OCI-M2 (cell line): ENCODE measurements around the gene AGA.
A peak's percentile ranks its signal among the peaks of the same experiment; 100 is the strongest.

Experiments used
- DNase-seq: peaks from one replicate; lab custom pipeline; 2025; ENCODE audit not compliant: unreplicated experiment; lab: John Stamatoyannopoulos, UW

AGA gene

DNA sequence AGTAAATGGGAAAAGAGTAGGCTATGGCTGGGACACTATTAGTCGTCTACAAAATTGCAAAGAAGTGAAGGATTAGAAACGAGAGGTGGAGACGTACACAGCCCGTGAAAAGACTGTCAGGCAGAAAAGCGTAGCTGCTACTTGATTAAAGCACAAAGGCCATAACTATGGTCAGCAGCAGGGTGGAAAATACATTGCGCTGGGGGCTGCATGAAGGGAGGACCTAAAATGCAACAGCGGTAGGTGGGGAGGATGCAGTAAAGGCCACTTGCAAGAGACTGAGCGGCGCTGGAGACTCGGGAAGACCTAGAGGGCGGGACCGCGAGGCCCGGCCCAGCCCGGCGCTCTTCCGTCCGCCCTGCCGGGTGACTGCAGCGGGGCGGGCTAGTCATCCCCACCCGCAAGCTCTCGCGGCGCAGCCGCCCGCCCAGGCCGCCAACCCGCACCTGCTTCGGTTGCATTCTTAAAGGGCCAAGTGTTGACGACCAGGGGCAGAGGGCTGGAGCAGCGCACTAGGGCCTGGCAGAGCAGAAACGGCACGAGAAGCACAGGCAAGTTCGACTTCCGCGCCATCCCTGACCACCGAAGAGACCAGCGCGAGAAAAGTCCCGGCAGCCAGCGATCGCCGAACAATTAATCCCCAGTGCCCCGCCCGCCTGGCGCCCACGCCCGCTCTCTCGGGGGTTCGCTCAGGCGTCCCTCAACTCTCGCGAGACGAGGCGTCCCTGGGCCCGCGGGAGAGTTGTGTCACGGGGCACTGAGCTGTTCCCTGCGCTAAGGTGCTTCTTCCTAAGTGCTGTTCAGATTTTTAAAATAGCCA, at the start of gene AGA:
TSS of gene AGA (minus strand) at position 635 of the 820 bp plus-strand sequence. CDS start at position 573, 62 bp downstream.
- DNase-seq = peak; percentile 37

DNA sequence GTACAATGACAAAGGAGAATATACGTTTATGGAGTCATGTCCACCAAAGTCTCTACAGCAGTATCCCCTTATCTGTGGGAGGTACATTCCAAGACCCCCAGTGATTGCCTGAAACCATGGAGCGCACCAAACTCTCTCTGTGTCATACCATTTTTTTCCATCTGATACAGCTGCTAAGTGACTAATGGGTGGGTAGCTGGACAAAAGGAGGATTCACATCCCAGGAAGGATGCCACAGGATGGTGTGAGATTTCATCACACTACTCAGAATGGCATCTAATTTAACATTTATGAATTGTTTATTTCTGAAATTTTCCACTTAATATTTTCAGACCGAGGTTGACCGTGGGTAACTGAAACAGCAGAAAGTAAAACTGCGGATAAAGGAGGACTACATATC, 49.8 kb upstream of the AGA start:
- no peak for DNase-seq

DNA sequence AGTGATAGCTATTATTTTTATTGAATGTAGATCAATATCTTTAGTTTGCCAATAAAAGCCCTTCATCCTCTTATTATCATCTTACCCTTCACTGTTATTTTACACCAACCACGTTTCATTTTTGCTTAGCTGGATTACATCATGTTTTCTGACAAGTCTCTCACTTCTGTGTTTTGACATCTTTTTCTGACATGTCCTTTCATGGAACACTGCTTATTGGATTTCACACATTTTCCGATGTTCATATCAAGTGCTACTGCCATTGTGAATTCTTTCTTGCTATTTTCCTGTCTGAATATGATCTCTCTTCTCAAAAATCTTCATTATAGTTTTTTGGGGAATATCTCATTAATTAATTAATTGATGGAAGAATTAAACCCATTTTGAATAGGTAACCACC, 48.5 kb upstream of the AGA start:
- no peak for DNase-seq

DNA sequence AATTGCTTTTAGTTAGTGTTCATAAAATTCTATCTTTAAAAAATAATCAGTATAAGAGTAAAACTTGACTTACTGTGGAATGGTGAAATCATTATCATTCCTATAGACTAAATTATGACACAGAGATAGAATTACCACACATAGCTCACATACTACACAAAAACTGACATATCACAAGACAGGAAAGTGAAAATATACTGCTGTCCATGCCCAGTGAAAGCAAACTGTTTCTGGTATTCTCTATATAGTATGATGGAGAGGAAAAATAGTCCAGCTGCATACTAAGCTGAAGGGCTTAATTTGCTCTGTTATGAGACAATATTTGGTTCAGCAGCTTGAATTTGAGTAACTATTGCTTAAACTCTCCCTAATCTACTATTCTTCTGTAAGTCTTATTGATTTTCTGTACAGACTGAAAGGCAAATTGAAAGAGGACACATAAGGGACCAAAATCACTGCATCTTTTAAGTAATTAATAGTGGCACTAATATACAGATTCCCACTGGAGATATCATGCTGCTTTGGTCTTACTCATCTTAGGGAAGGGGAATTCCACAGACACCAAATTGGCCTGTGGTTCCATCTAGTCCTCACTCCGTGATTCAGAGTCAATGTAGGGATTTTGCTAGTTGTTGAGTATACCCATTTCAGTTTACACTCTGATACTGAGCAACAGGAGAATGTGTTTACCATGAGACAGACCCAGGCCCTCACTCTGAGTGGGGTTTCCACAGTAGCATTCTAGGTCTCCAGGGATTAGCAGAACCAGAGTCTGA, 47.4 kb upstream of the AGA start:
- DNase-seq = no peak

DNA sequence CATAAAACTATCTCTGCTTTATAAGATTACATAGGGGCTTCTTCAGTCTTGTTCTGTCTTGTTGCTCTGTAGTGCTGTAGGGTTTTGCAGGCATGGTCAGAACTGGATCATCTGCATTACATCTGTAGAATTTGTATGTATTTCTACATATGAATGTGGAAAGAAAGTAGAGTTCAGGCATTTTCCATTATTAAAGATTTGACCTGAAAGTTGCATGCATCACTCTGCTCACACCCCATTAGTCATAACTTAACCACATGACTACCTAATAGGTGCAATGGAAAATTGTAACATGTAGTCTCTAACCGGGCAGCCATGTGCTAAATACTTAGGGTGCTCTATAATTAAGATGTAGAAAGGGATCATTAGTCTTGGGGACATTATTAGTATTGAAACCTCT, 45.7 kb upstream of the AGA start:
- DNase-seq = no peak

DNA sequence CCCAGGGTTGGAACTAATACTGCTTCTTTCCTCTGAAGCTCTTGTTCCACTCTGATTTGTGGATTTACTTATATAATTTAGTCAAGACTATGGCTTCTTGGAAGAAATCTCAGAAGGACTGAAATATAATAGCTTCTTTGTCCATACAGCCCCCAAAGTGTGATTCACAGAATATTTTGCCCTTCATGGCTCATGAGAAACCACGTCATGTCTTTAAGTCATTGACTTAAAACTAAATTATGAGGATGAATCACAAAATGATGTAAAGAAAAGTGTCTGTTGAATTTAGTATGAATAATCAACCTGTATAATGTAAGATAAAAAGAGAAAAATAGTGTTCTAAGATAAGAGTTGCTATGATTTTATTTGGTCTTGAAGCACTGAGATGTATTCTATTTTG, 43.3 kb upstream of the AGA start:
- DNase-seq = no peak

DNA sequence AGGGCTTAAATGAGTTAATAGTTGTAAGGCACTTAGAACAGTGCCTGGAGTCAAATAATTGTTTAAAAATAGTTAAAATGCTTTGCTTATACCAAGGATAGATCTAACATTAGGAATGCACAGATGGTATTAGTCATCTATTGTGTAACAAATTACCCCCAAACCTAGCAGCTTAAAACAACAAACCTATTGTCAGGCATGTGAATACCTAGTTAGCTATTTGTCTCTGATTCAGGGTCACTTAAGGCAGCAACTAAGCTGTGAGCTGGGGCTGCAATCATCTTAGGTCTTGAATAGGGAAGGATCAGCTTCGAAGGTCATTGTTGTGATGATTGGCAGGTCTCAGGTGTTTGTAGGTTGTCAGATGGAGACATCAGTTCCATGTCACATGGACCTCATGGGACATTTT, 42.4 kb upstream of the AGA start:
- DNase-seq = no peak

DNA sequence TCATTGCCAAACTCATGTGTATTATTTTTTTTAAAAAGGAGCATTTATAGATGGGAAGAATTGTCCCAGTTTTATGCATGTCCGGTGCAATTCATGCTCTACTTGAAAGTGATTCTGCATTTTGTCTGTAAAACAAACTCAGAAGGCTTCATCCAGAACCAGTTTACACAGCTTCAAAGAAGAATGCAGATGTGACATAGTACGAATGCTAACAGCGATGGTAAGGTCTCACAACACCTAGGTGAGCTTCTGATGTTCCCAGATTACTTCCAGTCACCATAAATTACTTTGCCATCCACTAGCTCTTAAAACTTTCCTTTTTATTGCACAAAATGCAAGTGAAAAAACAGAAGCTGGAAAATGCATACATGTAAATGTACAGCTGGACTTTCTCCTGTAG, 41.5 kb upstream of the AGA start:
- DNase-seq = no peak

DNA sequence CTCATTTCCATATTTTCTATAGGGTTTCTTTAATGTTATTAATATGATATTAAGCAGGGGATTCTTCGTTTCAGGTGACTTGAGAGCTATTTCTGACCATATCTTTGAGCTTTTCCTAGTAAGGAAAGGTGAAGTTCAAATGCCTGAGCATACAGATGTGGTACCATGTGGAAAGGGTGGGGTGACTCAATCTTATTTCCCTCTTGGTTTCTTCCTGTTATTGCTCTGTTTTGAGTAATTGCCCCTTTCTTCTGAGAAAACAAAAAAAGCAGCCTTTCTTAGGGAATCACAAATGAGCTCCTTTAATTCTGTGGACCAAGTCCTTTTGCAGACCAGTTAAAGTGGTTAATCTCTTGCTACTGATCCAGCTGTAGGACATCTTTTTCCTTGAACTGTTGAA, 41.0 kb upstream of the AGA start:
- DNase-seq = no peak

DNA sequence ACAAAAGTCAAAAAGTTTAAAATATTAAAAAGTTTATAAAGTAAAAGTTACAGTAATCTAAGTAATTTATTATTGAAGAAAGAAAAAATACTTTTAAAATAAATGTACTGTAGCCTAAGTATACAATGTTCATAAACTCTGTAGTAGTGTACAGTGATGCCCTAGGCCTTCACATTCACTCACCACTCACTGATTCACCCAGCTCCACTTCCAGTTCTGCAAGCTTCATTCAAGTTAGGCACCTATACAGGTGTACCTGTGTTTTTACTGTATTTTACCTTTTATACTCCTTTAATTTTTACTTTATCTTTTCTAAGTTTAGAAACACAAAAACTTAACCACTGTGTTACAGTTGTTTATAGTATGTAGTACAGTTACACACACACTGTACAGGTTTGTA, 40.1 kb upstream of the AGA start:
- DNase-seq = no peak

DNA sequence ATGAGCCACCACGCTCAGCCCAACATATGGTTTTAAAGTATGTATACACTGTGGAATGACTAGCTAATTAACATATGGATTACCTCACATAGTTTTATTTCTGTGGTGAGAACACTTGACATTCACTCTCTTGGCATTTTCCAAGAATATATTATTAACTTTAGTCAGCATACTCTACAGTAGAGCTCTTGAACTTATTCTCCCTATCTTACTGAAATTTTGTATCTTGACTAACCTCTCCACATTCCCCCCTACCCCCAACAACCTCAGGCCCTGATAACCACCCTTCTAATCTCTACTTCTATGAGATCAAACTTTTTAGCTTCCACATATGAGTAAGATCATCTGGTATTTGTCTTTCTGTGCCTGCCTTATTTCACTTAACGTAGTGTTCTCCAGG, 38.6 kb upstream of the AGA start:
- DNase-seq = no peak

DNA sequence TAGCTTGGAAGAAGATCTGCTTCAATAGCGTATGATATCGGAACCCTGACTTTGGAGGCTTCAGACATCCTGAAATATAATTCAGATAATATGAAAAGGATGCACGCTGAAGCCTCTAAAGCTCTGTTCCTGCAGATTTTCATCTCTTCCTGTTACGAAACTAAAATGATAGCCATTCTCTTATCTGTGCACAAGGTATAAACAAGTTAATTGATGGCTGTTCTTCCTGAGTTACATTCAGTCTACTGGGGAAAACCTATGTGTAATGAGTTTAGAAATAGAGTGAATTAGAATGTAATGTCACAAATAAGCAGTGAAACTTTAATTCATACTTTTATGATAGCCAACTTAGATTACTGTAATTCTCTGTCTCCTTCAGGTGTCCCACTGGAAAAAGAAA, 36.8 kb upstream of the AGA start:
- no peak for DNase-seq

DNA sequence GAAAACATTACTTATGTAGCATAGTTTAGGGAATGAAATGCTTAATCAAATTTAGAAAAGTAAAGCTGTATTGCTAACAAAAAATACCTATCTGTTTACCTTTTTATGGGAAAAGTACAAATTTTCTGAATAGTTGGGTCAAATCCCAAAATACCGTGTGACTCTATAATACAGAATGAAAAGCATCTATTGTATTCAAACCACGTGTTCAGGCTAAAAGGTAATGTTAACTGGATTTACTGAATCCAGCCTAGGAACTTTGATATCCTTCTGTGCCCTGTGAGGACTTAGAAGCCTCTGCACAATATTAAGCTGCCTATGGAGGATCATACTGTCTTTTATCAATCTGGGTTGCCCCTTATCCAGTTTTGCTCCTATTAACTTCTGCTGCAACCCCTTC, 36.3 kb upstream of the AGA start:
- DNase-seq = no peak

DNA sequence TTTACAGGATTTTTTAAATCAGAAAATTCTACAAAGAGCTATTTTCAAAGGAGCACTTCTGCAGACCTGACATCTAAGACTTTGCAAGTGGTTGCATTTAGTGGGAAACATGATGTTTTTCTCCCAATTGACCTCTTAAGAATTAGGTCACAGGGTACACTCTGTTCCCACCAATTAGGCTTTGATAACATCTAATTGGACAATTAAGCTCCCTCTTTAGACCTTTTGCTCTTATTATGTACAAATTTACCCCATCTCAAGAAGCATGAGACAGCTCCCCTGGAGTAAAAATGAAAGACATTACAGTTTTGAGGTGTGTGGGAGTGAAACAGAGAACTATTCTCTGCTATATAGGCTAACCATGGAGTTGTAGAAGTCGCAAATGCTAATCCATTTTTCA, 31.8 kb upstream of the AGA start:
- no peak for DNase-seq

DNA sequence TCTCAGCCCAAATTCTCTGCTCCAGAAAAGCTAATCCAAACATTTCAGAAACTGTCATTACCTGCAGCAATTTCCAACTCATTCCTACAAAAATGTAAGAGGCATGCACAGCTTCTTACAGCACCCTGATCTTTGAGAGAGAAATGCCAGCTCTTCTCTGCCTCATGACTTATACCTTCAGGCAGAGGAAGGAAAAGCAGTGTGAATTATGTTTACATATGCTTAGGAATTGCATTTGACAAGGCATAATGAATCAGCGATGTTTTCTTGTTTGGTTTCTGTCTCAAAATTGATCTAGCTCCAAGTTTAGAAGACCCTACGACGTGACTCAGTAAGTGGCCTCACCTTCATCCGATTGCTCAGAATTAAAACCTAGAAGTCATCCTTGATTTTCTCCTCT, 21.8 kb upstream of the AGA start:
- no peak for DNase-seq

DNA sequence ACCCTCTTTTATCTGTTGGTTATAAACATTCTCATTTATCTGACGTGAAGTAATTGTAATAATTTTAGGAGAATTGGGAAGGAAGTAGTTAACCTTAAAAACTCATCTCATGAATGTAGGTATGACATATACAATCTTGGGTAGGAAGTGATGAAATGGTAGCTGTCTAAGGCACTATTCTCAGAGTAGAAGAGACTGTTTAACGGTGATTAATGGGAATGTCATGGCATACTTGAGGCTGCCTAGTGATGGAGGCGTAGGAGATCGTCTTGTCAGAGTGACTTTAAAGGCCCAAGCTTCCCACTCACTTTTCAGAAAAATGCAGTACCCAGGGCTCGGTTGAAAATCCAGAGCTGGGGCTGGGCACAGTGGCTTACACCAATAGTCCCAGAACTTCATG, 19.4 kb upstream of the AGA start:
- DNase-seq = no peak

DNA sequence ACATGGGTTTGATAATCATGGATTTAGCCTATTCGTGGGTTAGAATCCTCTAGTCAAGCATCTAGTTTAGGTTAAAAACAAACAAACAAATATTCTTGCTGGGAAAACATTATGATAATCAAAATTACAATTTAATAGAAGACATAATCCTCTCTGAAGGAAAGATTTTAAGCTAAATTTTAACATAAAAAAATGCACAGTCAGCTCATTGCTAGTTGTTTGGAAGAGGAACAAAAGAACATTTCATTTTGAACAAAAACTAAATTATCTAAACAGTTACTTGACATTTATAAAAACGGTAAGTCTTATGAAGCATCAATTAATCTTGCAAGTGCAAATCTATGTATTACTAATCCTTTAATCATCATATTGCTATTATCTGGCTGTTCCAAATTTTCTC, 18.2 kb upstream of the AGA start:
- DNase-seq = no peak

DNA sequence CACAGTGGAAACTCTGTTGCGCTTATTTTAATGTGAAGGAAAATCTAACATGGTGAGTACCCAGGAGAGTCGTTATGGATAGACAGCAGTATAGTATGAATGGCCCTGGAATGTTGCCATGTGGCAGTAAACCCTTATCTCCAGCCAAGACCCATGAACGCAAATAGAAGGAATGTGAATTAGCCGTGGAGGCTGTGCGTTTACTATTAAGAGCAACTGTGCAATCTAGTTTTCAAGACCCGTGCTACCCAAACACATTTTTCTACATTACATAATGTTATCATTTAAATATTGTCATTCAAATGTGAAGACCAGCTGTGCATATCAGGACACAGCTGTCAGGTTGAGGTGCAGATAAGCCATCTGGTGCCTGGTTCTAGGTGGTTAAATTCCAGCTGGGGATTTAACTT, 13.3 kb upstream of the AGA start:
- DNase-seq = no peak

DNA sequence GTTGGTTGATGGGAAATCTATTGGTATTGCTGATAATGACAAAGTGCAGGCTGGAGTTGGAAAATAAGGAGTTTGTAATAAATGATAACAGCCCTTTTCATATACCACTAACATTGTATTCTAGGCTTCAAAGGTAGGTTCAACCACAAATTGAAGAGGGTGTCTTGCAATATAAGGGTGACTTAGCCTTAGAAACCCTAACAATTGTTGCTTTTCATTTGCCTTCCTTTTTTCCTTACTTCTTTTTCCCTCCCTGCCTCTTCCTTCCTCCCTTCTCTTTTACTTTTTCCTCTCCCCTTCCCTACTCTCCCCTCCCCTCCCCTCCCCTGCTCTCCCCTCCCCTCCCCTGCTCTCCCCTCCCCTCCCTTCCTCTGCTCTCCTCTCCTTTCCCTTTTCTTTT, 10.9 kb upstream of the AGA start:
- DNase-seq = no peak

DNA sequence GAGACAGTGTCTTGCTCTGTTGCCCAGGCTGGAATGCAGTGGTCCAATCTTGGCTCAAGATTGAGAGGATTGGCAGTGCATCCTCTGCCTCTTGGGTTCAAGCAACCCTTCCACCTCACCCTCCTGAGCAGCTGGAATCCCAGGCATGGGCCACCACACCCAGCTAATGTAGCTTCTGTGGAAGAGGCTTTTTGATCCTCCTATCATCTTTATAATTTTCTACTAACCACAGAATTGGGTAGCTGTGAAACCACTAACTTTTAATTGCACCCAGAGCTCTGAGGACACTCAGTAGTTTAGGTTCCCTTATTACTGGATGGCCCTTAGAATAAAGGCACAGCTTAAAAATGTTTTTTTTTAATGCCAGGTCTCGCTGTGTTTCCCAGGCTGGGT, 8.9 kb upstream of the AGA start:
- no peak for DNase-seq

DNA sequence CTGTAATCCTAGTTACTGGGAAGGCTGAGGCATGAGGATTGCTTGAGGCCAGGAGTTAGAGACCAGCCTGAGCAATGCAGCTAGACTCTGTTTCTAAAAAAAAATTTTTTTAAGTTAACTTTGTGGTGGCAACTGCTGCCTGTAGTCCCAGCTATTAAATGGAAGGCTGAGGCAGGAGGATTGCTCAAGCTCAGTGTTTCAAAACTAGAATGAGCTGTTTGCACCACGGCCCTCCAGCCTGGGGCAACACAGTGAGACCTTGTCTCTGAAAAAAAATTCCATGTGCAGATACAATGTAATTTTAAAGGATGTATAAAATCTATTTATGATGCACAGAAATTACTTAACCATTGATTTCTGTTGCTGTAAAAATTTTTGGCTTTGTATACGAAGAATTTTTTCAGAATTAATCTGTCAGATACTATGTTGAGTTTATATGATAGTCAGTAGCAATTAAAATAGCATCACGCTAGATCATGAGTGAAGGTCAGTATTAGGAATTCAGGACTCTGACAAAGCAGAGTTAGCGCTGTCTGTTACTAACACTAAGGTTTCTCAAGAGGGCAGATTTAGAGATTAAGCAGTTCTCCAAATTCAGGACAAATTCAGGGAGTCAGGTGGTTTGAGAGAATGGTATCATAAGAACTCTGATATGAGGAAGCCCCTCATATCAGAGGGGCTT, 8.3 kb upstream of the AGA start:
- no peak for DNase-seq

DNA sequence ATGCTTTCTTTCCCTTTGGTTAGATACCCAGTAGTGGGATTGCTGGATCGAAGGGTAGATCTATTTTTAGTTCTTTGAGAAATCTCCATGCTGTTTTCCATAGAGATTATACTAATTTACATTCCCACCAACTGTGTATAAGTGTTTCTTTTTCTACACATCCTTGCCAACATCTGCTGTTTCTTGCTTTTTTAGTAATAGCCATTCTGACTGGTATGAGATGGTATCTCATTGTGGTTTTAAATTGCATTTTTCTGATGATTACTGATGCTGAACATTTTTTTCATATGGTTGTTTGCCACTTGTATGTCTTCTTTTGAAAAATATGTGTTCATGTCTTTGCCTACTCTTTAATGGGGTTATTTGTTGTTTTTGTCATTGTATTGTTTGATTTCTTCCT, 6.6 kb upstream of the AGA start:
- no peak for DNase-seq
